K562 (cell line): ENCODE measurements around the gene NELFA. TPM values are rescaled to one million over a fixed set of nuclear protein-coding genes. Genes with fewer than 3 reads are reported as not detected.

Experiments
- ATAC-seq: fragments of 200-7000 bp; cut with Tn5 transposase; 3 replicates; pipeline ENCODE4 v1.9.1; 2020; ENCODE audit warnings: moderate library complexity
- BruUV-seq: library from RNA; stranded (reverse); fragments of 400-500 nt; replicated peaks from 2 replicates; lab custom pipeline; 2021; lab: Mats Ljungman, UMichigan
- CTCF ChIA-PET: fragments of 300-600 bp; formaldehyde crosslinking; extraction: SDS; loops from one replicate; lab custom pipeline; 2021; ENCODE audit warnings: low intra/inter-chr PET ratio; lab: Yijun Ruan, JAX
- POLR2A ChIA-PET: fragments of 300-600, 350-650 bp; sonication (Branson Sonifier 250); formaldehyde crosslinking; extraction: SDS; loops from one replicate; lab custom pipeline; 2021; ENCODE audit warnings: antibody characterized with exemption, inconsistent platforms; lab: Yijun Ruan, JAX
- DNase-seq, 4 experiments: peaks; one replicate each; pipeline versions ENCODE4 v3.0.0 to v3.0.0-alpha.2; 2011 to 2018; ENCODE audit warnings: low spot score in 3 of 4, mixed read lengths in 3 of 4; ENCODE audit errors: extremely low read depth in 1 of 4
- FAIRE-seq: peaks from 2 replicates; lab custom pipeline; 2011; peaks lifted over from hg19 to GRCh38; lab: Jason Lieb, UNC
- H2AFZ ChIP-seq: 2 replicates; pipeline ENCODE4 v1.6.0; 2011; ENCODE audit warnings: low read depth, low read length, control low read depth, inconsistent platforms
- H3K27ac ChIP-seq: fragments of 200-600 bp; 3 replicates; pipeline ENCODE4 v1.8.0; 2011; ENCODE audit warnings: low read depth, mild to moderate bottlenecking, control low read depth, inconsistent platforms, low read length, moderate library complexity, mixed read lengths; ENCODE audit errors: extremely low read depth
- H3K27me3 ChIP-seq, 2 experiments: fragments of 300-600 bp in 1 of 2; 2 replicates in 1 of 2; 3 replicates in 1 of 2; pipeline versions ENCODE4 v1.6.0 to v1.8.0; 2011; ENCODE audit warnings: inconsistent platforms in 2 of 2, low read length in 2 of 2, mild to moderate bottlenecking in 1 of 2, mixed read lengths in 1 of 2, moderate library complexity in 1 of 2; ENCODE audit not compliant: control insufficient read depth in 2 of 2, insufficient read depth in 2 of 2
- H3K36me3 ChIP-seq: fragments of 300-600 bp; 3 replicates; pipeline ENCODE4 v1.8.0; 2011; ENCODE audit warnings: mild to moderate bottlenecking, low read length, inconsistent platforms; ENCODE audit not compliant: control insufficient read depth, insufficient read depth
- H3K4me1 ChIP-seq, 2 experiments: fragments of 200-600 bp in 1 of 2; replicated peaks in 1 of 2; 2 replicates in 1 of 2; 3 replicates in 1 of 2; pipeline versions ENCODE4 v1.5.1 to v1.8.0; 2011; ENCODE audit warnings: inconsistent platforms in 2 of 2, low read length in 2 of 2, mild to moderate bottlenecking in 1 of 2, mixed read lengths in 1 of 2, moderate library complexity in 1 of 2; ENCODE audit not compliant: control insufficient read depth in 2 of 2, insufficient read depth in 2 of 2
- H3K4me2 ChIP-seq: 2 replicates; pipeline ENCODE4 v1.6.1; 2011; ENCODE audit warnings: low read length, control low read depth, inconsistent platforms, mixed read lengths; ENCODE audit not compliant: insufficient read depth
- H3K4me3 ChIP-seq: fragments of 200-600 bp; sonication (generic), shearing (Covaris generic); 2 replicates; pipeline ENCODE4 v1.5.1; 2016; ENCODE audit warnings: control low read depth, inconsistent platforms
- H3K79me2 ChIP-seq: fragments of 200-600 bp; 3 replicates; pipeline ENCODE4 v1.8.0; 2011; ENCODE audit warnings: low read length, inconsistent platforms; ENCODE audit not compliant: control insufficient read depth, insufficient read depth
- H3K9ac ChIP-seq, 2 experiments: 2 replicates each; pipeline versions ENCODE4 v1.6.0 to v1.6.1; 2011; ENCODE audit warnings: low read depth in 2 of 2, low read length in 2 of 2, control low read depth in 1 of 2, inconsistent platforms in 1 of 2, mild to moderate bottlenecking in 1 of 2, mixed read lengths in 1 of 2; ENCODE audit not compliant: insufficient read depth in 1 of 2
- H3K9me1 ChIP-seq: one replicate; pipeline ENCODE4 v1.6.0; 2011; ENCODE audit warnings: inconsistent platforms, mild to moderate bottlenecking, low read length, moderate library complexity; ENCODE audit not compliant: control insufficient read depth, insufficient read depth
- H3K9me3 ChIP-seq: replicated peaks from 2 replicates; pipeline ENCODE4 v1.5.1; 2011; ENCODE audit warnings: low read depth, low read length, inconsistent platforms; ENCODE audit not compliant: control insufficient read depth, insufficient read depth
- H4K20me1 ChIP-seq: replicated peaks from 2 replicates; pipeline ENCODE4 v1.6.1; 2011; ENCODE audit warnings: low read length, inconsistent platforms, mixed read lengths; ENCODE audit not compliant: control insufficient read depth, insufficient read depth
- MIER1 ChIP-seq: fragments of 450-650 bp; IDR thresholded peaks from 2 replicates; pipeline ENCODE4 v1.6.1; 2016; ENCODE audit warnings: antibody characterized with exemption, mild to moderate bottlenecking, low read depth
- POLR2A ChIP-seq: fragments of 450-650 bp; conservative IDR thresholded peaks from 2 replicates; pipeline ENCODE4 v1.6.1; 2016
- POLR2G ChIP-seq: fragments of 200-400 bp; formaldehyde crosslinking; IDR thresholded peaks from 2 replicates; pipeline ENCODE4 v1.6.1; 2017; ENCODE audit warnings: low read depth, mild to moderate bottlenecking, antibody characterized with exemption, low read length, moderate library complexity
- THAP7 ChIP-seq: fragments of 250-450 bp; sonication (Bioruptor Pico); IDR thresholded peaks from 2 replicates; pipeline ENCODE4 v1.5.0; 2021
- WGBS: fragments of 100-300 bp; shearing (Covaris generic); methylation state at CpG from one replicate; pipeline ENCODE4 v1.1.6; 2016; ENCODE audit warnings: low coverage, mixed read lengths; ENCODE audit not compliant: insufficient coverage; ENCODE audit errors: missing lambda C conversion rate; 5-methylcytosine and 5-hydroxymethylcytosine counted together
- in situ Hi-C: fragments of 300-500 bp; cut with MboI; formaldehyde crosslinking; loops from 4 replicates; pipeline ENCODE4 v1.15.0; 2018; ENCODE audit warnings: inconsistent platforms, mixed read lengths
- intact Hi-C: fragments of 100-400 bp; cut with micrococcal nuclease; formaldehyde crosslinking; loops from 2 replicates; pipeline ENCODE4 v1.14.2; 2022
- polyA plus RNA-seq, 8 experiments: library from polyadenylated mRNA; depleted of rRNA in 4 of 8; stranded (reverse) in 5 of 8; unstranded in 3 of 8; fragments of >200 nt; fragmentation: Nextera tagmentation in 2 of 8; fragmentation: Illumina TruSeq in 1 of 8; extraction: Ambion mirVana in 2 of 8; extraction: Trizol in 1 of 8; gene quantifications; 2 replicates each; pipeline versions ENCODE4 v1.2.1 to v1.2.3, GENCODE V29; 2011 to 2014; ENCODE audit warnings: inconsistent platforms in 1 of 8, missing spikeins in 1 of 8
- total RNA-seq, 7 experiments: library from RNA; depleted of rRNA in 6 of 7; stranded (reverse); fragments of >200 nt in 6 of 7; fragmentation: Illumina TruSeq in 2 of 7; extraction: Trizol in 2 of 7; gene quantifications; 2 replicates each; pipeline versions ENCODE4 v1.2.1 to v1.2.3, GENCODE V29; 2011 to 2021; ENCODE audit warnings: low replicate concordance in 1 of 7

Gene NELFA
- total and polyA plus RNA-seq, 9 of the 15 experiments (the other 6 are each of a cell fraction or from before 2014, with no cell fraction given): 0.76 to 59.6 (median 14.8) TPM

GRCh38 chr4:1979477-1980196 lies 29.1 kb downstream of the NELFA start:
- CTCF ChIA-PET: interaction anchor here (0.6 kb wide), 2 partner anchors 30 to 32 kb away, joined by 3 read pairs; no protein-coding TSS in a partner anchor

More at GRCh38 chr4:1979477-1980196, 29.1 kb downstream of the NELFA start:
- Histone ChIP-seq H3K27ac (no peak overlapping the region), H2AFZ (no peak overlapping the region), H3K27me3 (no peaks in the 10 kb centered on the region), H3K9me1 (no peaks in the 10 kb centered on the region), H3K4me2 (no peak overlapping the region), H3K36me3 (peaks cover 98% of the 10 kb centered on the region), H3K9me3 (no peaks in the 10 kb centered on the region), H3K79me2 (no peaks in the 10 kb centered on the region), H4K20me1 (peaks cover 15% of the 10 kb centered on the region), H3K4me1 (peaks cover 2 to 29% of the 10 kb centered on the region in 2 experiments; a peak in 4 of 5 replicates), H3K9ac (no peak overlapping the region), H3K4me3 (no peak overlapping the region)
- TF ChIP-seq THAP7 (CRISPR knock-in tag) (no peak), MIER1 (0 out of 2 replicates have a peak, but pooled peaks have one; percentile 4), POLR2A (peak; percentile 31; the same call in 1 of the 2 replicates), POLR2G (peak; percentile 36; the same call in 1 of the 2 replicates)
- DNase-seq (no peak), FAIRE-seq (no peak), ATAC-seq (no peak)
- BruUV-seq: no TSS peak
- 94% methylated on average over 22 of the region's 22 CpGs for WGBS
- POLR2A ChIA-PET: interaction anchor here (0.7 to 1.1 kb wide), 3 partner anchors 10 to 93 kb away, joined by 3 read pairs; no protein-coding TSS in a partner anchor
- in situ Hi-C loops (no loop called here), intact Hi-C loops (no loop called here)
